GM21529 (cell line): ENCODE measurements around the gene VKORC1L1.
A peak's percentile ranks its signal among the peaks of the same experiment; 100 is the strongest.
"Not testable (repeated sequence)": the region's sequence is repeated elsewhere in the genome, so short reads cannot be mapped to it uniquely, and the experiment has no call there.

Experiments used
- ATAC-seq: cut with Tn5 transposase; IDR thresholded peaks from one replicate; pipeline ENCODE4 v1.9.1; 2021; ENCODE audit not compliant: unreplicated experiment

VKORC1L1 gene

GRCh38 chr7:65872776-65873581, at the start of gene VKORC1L1:
Gene VKORC1L1 (plus strand): TSS chr7:65873074. CDS start chr7:65873372, 298 bp downstream.
- peak; percentile 80 for ATAC-seq

- ATAC-seq = no peak
These were observed 45.5 kb upstream of the VKORC1L1 start for GRCh38 chr7:65827366-65827765.

- no peak for ATAC-seq
These were observed 40.6 kb upstream of the VKORC1L1 start for GRCh38 chr7:65832281-65832680.

GRCh38 chr7:65836684-65837083, 36.2 kb upstream of the VKORC1L1 start:
- ATAC-seq = not testable (repeated sequence)

GRCh38 chr7:65837541-65837956, 35.3 kb upstream of the VKORC1L1 start:
- ATAC-seq = not testable (repeated sequence)

GRCh38 chr7:65839846-65840245, 33.0 kb upstream of the VKORC1L1 start:
- no peak for ATAC-seq

GRCh38 chr7:65840446-65840845, 32.4 kb upstream of the VKORC1L1 start:
- ATAC-seq = no peak

- ATAC-seq = not testable (repeated sequence)
These were observed 29.3 kb upstream of the VKORC1L1 start for GRCh38 chr7:65843616-65844015.

GRCh38 chr7:65846008-65846570, 26.8 kb upstream of the VKORC1L1 start:
- no peak for ATAC-seq

GRCh38 chr7:65853426-65853825, 19.4 kb upstream of the VKORC1L1 start:
- ATAC-seq = not testable (repeated sequence)

GRCh38 chr7:65853892-65854291, 19.0 kb upstream of the VKORC1L1 start:
- ATAC-seq = not testable (repeated sequence)

GRCh38 chr7:65857321-65857894, 15.5 kb upstream of the VKORC1L1 start:
- not testable (repeated sequence) for ATAC-seq

- not testable (repeated sequence) for ATAC-seq
These were observed 14.2 kb upstream of the VKORC1L1 start for GRCh38 chr7:65858660-65859059.

GRCh38 chr7:65866244-65866643, 6.6 kb upstream of the VKORC1L1 start:
- not testable (repeated sequence) for ATAC-seq

GRCh38 chr7:65867681-65868080, 5.2 kb upstream of the VKORC1L1 start:
- not testable (repeated sequence) for ATAC-seq

GRCh38 chr7:65869312-65869711, 3.6 kb upstream of the VKORC1L1 start:
- not testable (repeated sequence) for ATAC-seq

- ATAC-seq = not testable (repeated sequence)
These were observed 1.4 kb upstream of the VKORC1L1 start for GRCh38 chr7:65871451-65871850.

- ATAC-seq = peak; percentile 34
These were observed 814 bp downstream of the VKORC1L1 start for GRCh38 chr7:65873582-65874193.

- not testable (repeated sequence) for ATAC-seq
These were observed 2.8 kb downstream of the VKORC1L1 start for GRCh38 chr7:65875715-65876114.

- peak; percentile 42 for ATAC-seq
These were observed 6.6 kb downstream of the VKORC1L1 start for GRCh38 chr7:65879292-65880153.
